Renal pelvis (tissue), 12 donors: ENCODE measurements around the gene SAA1. TPM values are rescaled to one million over a fixed set of nuclear protein-coding genes. Genes with fewer than 3 reads are reported as not detected.
"Not testable (repeated sequence)": the region's sequence is repeated elsewhere in the genome, so short reads cannot be mapped to it uniquely, and the experiment has no call there.

Experiments
- DNase-seq: peaks from one replicate; pipeline ENCODE4 v3.0.0-alpha.2; 2013
- long read RNA-seq, 16 experiments: transcript quantifications; one replicate each; lab custom pipeline, GENCODE V29; 2026
- polyA plus RNA-seq, 3 donors: library from polyadenylated mRNA; unstranded; fragments of 120-200 nt; gene quantifications; one replicate each; pipeline ENCODE4 v1.2.1, GENCODE V29; 2013; ENCODE audit not compliant: insufficient read length in 3 of 3

Gene SAA1
- not detected for polyA plus RNA-seq
- long read RNA-seq, donor 1: 0 reads
- long read RNA-seq, donor 2: 0 reads
- long read RNA-seq, donor 3: 0 reads
- long read RNA-seq, donor 4: 0 reads
- long read RNA-seq, donor 5: 0 reads
- long read RNA-seq, donor 6: 0 reads
- long read RNA-seq, donor 7: 0 reads
- long read RNA-seq, donor 8: 0 reads
- long read RNA-seq, donor 9: 0 reads
- long read RNA-seq, donor 10: 0 reads
- long read RNA-seq, donor 11: 0 reads
- long read RNA-seq, donor 12: 0 reads
- long read RNA-seq, donor 13: 0 reads
- long read RNA-seq, donor 14: 0 reads
- long read RNA-seq, donor 15: 0 reads
- long read RNA-seq, donor 16: 0 reads

DNA sequence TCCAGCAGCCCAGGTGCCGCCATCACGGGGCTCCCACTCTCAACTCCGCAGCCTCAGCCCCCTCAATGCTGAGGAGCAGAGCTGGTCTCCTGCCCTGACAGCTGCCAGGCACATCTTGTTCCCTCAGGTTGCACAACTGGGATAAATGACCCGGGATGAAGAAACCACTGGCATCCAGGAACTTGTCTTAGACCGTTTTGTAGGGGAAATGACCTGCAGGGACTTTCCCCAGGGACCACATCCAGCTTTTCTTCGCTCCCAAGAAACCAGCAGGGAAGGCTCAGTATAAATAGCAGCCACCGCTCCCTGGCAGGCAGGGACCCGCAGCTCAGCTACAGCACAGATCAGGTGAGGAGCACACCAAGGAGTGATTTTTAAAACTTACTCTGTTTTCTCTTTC lies at the start of gene SAA1:
Gene SAA1, plus strand, starts transcription at position 316 of the 400 bp plus-strand sequence. CDS start 624 bp downstream, outside the sequence.
- no peak for DNase-seq

DNA sequence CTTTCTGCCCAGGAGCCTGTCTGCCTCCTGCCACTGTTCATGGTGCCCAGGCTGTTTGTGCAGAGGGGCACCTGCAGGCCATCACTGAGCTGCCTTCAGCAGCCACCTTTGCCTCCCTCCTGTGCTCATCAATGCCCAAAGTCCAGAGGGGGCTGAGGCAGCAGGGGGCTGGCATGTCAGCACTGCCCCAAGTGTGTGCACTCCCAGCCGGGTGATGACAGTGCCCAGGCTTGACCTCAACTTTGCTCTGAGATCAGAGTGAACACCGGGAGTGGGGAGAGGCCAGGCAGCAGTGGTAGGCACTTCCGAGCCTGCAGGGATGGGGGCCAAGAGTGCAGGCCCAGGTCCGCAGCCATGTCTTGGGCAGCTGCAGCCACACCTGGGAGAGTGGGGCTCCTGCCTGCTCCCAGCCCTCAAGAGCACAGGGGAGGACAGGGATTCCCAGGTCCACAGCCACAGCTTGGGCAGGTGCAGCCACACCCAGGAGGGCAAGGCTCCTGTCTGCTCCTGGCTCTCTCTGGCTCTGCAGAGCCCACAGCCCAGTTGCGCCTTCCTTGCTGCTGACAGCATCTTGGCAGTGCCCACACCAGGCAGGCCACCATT lies 44.7 kb upstream of the SAA1 start:
- DNase-seq: no peak

DNA sequence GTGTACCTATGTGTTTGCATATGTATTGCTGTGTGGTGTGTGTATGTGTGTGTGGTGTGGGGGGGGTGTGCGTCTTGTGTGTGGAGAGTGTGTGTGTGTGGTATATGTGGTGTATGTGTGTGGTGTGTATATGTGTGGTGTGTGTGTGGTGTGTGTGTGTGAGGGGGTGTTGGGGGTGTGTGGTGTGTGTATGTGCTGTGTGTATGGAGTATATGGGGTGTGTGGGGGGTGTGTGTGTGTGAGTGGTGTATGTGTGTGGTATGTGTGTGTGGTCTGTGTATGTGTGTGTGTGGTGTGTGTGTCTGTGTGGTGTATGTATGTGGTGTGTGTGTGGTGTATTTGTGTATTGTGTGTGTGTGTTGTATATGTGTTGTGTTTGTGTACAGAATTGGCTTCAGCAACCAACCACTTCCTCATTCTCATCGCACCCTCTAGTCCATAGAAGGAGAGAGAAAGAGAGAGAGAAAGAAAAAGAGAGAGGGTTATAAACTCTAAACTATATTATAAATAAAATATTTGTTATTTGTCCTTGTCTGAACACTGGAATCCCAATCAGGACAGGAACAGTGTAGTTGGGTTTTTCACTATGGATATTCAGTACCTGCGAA lies 43.1 kb upstream of the SAA1 start:
- no peak for DNase-seq

DNA sequence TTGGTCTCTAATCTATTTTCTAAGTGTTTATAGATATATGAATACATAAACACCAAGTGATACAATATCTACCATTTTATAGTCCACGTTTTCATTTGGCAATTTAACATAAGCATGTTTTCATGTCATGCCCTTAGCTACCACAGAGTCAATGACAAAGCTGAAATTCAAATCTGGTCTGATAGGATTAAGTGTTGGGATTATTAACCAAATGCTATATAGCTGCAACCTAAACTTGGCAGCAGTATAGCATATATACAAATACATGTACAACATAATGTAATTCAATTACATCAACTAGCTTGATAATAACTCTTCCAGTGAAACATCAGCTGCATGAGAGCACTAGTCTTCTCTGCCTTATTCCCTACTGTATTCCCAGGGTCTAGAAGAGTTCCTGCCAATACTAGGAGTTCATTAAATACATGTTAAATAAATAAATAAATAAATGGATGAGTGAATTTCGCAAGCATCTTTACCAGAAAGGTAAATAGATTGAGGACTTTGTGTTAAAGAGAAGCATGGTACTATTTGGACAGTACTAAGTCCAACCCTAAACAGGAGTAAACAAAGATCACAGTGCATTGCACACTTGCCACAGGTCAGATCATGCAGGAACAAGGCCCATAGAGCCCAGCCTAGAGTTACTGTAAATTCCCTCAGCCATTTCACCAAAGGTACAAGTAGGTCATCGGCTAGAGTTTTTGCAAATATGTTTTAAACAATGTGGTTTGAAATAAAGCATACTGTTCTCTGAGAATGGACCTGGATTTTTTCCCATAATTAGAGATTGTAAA lies 42.3 kb upstream of the SAA1 start:
- no peak for DNase-seq

DNA sequence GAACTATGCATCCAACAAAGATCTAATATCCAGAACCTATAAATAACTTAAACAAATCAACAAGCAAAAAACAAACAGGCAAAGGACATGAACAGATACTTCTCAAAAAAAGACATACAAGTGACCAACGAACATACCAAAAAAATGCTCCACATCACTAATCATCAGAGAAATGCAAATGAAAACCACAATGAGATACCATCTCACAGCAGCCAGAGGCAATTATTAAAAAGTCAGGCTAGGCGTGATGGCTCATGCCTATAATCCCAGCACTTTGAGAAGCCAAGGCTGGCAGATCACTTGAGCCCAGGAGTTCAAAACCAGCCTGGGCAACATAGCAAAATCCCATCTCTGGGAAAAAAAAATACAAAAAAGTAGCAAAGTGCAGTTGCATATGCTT lies 40.2 kb upstream of the SAA1 start:
- DNase-seq: no peak

DNA sequence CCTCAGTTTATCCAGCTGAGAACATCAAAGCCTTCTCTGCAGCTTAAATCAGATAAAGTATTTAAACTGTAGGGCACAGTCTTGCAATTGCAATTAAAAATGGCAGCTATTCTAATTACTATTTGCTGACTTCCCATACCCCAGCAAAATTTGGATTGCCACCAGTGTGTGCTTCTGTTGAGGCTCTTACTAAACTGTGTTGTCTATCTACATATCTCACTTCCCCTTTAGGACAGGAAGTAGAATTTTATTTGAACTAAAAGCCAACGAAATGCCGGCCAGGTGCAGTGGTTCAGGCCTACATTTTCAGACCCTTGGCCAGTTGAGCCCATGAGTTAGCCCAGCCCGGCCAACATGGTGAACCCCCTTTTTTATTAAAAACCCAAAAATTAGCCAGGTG lies 36.6 kb upstream of the SAA1 start:
- DNase-seq: no peak

DNA sequence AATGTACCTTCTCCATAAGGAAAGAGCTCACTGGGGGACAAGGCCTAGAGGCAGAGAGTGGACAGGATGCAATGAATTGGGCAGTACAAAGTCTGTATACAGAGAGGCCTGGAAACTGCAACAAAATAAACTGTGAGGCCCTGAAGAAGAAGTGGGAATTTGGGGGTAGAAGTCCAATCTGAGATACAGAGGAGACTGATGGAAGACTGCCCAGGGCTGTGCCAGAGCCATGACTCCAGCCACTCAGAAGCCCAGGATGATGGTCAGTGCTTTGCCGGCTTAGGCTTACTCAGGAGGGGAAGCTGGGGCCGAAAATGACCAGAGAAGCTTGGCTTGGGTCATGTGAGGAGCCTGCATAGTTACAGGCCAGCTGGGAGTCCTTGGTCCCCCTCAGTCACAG lies 35.2 kb upstream of the SAA1 start:
- no peak for DNase-seq

DNA sequence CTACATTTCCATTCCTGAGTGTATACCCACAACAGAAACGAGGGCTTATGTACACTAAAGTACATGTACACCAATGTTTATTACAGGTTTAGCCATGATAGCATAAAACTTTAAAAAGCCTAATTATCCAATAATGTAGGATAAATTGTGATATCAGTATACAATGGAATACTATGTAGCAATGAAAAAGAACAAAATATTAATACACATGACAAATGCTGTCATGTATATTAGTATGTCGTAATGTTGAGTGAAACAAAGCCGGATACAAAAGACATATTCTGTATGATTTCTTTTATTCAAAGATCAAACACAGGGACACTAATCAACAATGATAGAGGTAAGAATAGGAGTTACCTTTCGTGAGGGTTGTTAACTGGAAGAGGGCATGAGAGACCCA lies 32.2 kb upstream of the SAA1 start:
- no peak for DNase-seq

DNA sequence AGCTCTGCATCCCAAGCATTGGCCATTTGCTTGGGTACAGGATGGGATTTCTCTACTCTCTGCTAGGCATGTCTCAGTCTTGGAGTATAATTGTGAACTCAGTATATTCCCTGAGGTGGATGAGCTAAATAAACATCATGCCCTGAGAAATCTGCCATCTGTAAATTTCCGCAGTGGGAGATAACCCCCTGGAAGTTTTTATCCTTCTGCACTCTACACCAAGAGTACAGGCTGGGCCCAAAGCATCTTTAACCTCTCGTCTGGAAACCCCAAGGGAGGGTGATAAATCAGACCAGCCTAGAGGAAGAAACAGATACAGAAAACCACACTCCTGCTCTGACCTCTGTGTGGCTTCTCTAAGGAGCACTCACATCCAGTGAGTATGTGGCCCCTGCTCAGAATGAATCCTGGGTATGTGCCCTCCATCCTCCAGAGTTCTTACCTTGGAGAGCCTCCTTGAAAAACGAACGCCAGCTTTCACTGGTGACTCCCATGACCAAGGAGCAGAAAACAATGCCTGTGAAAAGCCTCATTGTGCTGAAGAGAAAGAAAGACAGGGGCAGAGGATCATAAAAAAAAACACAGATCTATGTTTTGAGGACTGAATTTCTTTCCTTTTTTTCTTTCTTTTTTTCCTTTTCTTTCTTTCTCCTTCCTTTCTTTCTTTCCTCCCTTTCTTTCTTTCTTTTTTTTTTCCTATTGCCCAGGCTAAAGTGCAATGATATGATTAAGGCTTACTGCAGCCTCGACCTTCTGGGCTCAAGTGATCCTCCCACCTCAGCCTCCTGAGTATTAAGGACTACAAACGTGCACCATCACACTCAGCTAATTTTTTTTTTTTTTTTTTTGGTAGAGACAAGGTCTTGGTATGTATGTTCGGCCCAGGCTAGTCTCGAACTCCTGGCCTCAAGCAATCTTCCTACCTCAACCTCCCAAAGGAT lies 30.4 kb upstream of the SAA1 start:
- no peak for DNase-seq

DNA sequence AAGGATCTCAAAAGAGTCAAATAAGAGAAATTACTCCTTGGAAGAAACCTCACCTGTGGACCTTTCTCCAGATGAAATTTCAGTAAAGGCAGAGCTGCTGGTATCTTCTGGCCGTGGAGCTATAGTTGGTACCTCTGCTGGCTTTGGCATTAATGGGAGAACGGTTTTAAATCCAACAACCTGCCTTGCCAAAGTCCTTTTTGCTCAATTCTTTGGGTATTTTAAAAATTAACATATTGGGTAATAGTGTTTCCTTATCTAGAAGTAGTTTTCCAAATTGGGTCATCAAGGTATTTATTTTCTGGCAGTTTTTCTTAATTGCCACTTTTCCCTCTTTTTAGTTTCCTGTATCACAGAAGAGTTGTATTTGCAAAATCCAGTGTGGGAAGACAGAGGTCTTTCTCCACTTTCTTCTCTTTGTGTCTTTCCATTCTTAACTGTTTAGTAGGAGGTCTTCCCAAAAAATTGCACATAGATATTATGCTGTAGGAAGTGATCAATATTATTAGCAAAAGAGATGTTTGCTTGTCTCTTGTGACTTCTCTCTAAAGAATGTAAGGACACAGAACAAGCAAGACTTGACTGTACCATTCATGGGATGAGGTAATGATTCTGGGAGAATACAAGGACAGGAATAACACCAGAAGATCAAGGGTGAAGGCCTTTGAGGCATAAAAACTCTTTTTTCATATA lies 29.3 kb upstream of the SAA1 start, which contains the start of gene SAA4:
Gene SAA4, minus strand, starts transcription at position 139 of the 693 bp plus-strand sequence. CDS start 876 bp downstream, outside the sequence.
- no peak for DNase-seq

DNA sequence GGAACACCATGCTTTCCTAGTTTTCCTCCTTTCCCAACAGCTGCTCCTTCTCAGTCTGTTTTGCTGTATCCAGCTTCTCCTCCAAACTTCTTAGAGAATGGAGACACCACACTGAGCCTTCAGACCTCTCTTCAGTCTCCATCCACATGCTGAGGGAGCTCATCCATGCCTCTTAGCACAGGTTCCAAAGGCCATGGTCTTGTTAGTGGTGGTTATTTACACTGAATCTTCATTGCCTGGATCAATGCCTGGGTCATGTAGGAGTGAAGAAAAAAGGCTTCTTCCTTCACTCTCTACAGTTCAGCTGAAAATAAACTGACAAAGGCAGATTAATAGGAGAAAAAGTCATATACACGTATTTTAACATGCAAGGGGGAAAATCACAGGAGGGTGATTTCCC lies 26.4 kb upstream of the SAA1 start:
- no peak for DNase-seq

DNA sequence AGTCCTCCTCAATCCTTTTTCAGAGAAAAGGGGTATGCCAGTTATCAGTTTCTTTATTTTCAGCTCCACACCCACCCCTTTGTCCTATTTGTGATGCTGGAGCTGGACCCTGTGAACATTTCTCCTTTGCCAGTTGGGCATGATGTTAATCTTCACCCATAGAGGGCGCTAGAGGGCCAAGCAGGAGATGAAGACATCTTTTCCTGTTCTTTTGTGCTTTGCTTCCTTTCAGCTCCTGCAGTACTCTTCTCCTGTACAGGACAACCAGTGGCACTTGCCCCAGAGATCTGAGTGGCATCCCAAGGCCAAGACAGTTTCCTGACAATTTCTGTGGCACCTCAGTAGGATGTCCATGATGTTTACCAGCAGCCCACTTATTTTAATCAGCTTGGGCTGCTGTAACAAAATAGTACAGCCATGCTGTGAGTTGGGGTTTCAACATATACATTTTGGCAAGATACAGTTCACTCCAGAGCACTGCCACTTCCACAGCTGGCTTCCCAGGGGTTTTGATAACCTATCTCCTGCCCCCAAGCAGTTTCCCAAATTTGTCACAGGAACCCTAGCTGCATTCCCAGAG lies 22.2 kb upstream of the SAA1 start:
- peak; percentile 33 for DNase-seq

DNA sequence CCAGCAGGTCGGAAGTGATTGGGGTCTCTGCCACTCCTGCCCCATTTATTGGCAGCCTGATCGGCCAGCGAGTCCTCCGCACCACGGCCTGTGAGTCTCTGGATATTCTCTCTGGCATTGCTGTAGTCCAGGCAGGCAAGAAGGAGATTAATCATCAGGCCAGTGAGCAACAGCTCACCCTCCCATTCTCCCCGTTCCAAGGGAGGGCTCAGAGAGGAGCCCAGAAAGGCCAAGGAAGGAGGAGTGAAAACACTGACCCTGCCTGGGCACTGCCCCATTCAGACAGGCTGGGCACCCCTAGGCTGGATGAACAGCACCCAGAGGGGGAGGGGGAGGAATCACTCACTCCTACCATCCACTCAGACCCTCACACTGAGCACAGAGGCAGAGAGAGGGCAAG lies 20.7 kb upstream of the SAA1 start:
- no peak for DNase-seq

DNA sequence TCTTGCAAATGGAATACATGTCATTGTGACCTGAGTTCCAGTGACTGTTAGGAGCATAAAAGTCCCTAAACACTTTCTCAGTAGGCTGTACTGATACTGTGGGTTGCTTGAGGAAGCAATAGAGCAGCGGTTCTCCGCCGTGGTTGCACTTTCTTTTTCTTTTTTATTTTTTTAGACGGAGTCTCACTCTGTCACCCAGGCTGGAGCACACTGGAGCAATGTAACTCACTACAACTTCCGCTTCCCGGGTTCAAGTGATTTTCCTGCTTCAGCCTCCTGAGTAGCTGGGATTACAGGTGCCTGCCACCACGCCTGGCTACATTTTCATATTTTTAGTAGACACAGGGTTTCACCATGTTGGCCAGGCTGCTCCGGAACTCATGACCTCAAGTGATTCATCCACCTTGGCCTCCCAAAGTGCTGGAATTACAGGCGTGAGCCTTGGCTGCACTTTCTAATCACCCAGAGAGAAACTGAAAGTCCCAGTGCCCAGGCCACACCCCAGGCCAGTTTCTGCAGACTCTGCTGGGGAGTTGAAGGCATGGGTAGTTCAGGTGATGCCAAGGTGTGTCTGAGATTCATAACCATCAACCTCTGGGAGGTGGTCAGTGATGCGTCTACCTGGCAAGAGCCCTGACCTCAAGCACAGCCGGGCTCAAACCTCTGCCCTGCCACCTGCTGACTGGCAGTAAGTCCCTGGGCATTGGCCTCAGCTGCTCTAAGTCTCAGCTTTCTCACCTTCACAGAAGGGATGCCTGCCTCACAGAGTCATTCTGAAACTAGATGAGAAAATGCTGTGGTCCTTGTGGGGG lies 19.5 kb upstream of the SAA1 start:
- DNase-seq: not testable (repeated sequence)

DNA sequence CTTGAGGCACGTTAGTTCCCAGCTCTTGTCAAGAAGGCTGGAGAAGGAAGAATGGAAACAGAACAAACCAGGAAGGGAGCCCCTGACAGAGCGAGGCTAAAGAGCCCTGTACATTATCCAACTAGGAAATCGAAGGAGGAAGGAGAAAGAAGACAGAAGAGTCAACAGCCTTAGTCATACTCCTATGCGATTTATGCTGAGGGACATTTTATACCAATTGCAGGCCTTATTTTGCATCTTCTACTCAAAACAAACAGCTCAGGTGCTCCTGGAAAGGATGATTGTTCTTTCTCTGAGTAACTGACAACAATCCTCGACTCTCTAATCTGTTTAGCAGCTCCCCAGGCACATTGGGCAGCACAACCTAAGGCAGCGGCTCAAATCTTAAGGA lies 18.9 kb upstream of the SAA1 start:
- not testable (repeated sequence) for DNase-seq

DNA sequence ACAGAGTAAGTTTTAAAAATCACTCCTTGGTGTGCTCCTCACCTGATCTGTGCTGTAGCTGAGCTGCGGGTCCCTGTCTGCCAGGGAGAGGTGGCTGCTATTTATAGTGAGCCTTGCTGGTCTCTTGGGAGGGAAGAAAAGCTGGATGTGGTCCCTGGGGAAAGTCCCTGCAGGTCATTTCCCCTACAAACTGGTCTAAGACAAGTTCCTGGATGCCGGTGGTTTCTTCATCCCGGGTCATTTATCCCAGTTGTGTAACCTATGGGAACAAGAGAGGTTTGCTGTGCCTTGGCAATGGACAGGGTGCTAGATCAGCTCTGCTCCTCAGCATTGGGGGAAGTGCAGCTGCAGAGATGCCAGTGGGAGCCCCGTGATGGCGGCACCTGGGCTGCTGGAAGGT lies 17.5 kb upstream of the SAA1 start, which contains the start of gene SAA2:
Gene SAA2, minus strand, starts transcription at position 108 of the 400 bp plus-strand sequence. CDS start 657 bp downstream, outside the sequence.
- no peak for DNase-seq

DNA sequence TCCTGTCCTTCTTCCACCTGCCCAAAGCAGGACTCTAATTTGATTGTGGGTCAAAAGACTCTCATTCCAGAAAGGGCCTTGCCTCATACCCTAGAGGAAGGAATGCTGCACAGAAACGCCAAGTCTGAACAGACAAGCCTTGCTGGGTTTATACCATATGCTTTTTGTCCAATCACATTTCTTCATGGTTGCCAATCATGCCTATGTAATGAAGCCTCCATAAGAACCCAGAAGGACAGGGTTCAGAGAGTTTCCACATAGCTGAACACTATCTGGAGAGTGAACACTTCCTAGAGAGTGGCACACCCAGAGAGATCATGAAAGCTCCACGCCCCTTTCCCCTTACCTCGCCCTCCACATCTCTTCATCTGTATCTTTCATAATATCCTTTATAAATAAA lies 12.8 kb upstream of the SAA1 start:
- no peak for DNase-seq

DNA sequence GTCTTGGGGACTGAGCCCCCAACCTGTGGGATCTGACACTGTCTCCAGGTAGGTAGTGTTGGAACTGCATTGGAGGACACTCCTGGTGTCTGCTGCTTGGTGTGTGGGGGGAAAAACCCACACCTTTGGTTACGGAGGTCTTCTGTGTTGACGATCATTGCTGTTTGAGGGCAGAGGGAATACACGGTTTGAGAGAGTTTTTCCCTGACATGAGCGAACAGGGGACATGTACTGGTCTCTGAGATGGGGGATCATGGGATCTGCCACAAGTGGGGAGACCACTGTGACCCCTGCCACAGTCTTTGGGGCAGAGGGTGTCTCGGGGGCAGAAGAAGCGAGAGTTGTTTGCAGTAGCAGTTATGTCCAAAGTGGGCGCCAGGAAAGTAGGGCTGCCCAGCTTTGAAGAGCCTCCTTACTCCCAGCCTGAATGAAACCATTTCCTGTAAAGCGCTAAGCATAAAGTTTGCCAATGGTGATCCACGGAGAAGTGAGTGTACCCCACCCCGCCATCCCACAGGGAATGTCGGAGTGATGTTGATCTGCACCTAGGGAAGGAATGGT lies 12.2 kb upstream of the SAA1 start:
- DNase-seq: no peak
